Right atrium auricular region (tissue), 2 donors: ENCODE results near the gene UNC119B. TPM values are rescaled to one million over a fixed set of nuclear protein-coding genes. Genes with fewer than 3 reads are reported as not detected.

ENCODE experiments used
- DNase-seq: peaks from one replicate; pipeline ENCODE4 v3.0.0-alpha.2; 2019; ENCODE audit warnings: low spot score
- H3K27ac ChIP-seq, 2 donors: fragments of 200-600 bp; sonication (generic); 1 replicate in 1 of 2; 2 replicates in 1 of 2; pipeline ENCODE4 v1.5.1; 2016 to 2019
- H3K27me3 ChIP-seq, 2 donors: fragments of 200-600 bp; sonication (generic); one replicate each; pipeline versions ENCODE4 v1.5.1 to v1.6.0; 2017 to 2019
- H3K36me3 ChIP-seq: fragments of 200-600 bp; sonication (generic); one replicate; pipeline ENCODE4 v1.5.1; 2016
- H3K4me1 ChIP-seq, 2 donors: fragments of 200-600 bp; sonication (generic); one replicate each; pipeline versions ENCODE4 v1.5.1 to v1.6.0; 2017 to 2019
- H3K4me3 ChIP-seq, 2 donors: fragments of 200-600 bp; sonication (generic); 1 replicate in 1 of 2; 2 replicates in 1 of 2; pipeline ENCODE4 v1.5.1; 2017 to 2019; ENCODE audit warnings: mild to moderate bottlenecking in 1 of 2, moderate library complexity in 1 of 2
- H3K9me3 ChIP-seq, 2 donors: fragments of 200-600 bp; sonication (generic); one replicate each; pipeline ENCODE4 v1.5.1; 2019
- total RNA-seq, 2 donors: library from RNA; depleted of rRNA; stranded (reverse); fragments of >200 nt; gene quantifications; one replicate each; pipeline ENCODE4 v1.1.0, GENCODE V29; 2016
- TF ChIP-seq, protein P1 (sequence below), 2 donors: fragments of 200-600 bp; sonication (generic); IDR thresholded peaks; one replicate each; pipeline ENCODE4 v1.5.1; 2019; ENCODE audit warnings: antibody characterized with exemption in 2 of 2

UNC119B gene
- total RNA-seq, 2 donors from 2014 or later: 8.9 to 13.1 TPM

- Histone ChIP-seq H3K27ac (no peak overlapping the region), H3K4me1 (peaks cover 0 to 51% of the 10 kb centered on the region in 2 donors)
- DNase-seq: no peak
These were observed 4.6 kb upstream of the UNC119B start for GRCh38 chr12:120705618-120706017.

DNA sequence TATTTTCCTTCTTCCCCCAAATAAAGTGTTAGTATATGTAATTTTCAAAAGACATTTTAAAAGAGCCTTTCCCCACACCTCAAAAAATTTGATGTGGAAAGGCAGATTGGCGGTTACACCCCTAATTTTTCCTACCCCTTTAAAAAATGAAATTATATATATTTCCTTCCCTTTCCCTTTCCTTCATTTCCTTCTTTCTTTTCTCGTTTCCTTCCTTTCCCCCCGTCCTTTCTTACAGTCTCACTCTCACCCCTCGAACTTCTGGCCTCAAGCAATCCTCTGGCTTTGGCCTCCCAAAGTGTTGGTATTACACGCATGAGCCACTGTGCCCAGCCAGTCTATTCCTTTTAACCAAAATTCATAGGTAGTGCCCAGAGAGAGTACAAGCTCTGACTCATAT lies 4.2 kb upstream of the UNC119B start:
- TF ChIP-seq, protein P1, sequence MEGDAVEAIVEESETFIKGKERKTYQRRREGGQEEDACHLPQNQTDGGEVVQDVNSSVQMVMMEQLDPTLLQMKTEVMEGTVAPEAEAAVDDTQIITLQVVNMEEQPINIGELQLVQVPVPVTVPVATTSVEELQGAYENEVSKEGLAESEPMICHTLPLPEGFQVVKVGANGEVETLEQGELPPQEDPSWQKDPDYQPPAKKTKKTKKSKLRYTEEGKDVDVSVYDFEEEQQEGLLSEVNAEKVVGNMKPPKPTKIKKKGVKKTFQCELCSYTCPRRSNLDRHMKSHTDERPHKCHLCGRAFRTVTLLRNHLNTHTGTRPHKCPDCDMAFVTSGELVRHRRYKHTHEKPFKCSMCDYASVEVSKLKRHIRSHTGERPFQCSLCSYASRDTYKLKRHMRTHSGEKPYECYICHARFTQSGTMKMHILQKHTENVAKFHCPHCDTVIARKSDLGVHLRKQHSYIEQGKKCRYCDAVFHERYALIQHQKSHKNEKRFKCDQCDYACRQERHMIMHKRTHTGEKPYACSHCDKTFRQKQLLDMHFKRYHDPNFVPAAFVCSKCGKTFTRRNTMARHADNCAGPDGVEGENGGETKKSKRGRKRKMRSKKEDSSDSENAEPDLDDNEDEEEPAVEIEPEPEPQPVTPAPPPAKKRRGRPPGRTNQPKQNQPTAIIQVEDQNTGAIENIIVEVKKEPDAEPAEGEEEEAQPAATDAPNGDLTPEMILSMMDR (IDR thresholded peaks at IDR 0.05): no peak
- no peak for DNase-seq

More at GRCh38 chr12:120705618-120706017, 4.6 kb upstream of the UNC119B start:
- H3K36me3 ChIP-seq: peaks cover 18% of the 10 kb centered on the region
- TF ChIP-seq, protein P1 (IDR thresholded peaks at IDR 0.05): no peak
- H3K4me3 ChIP-seq: no peak overlapping the region
- no peaks in the 10 kb centered on the region for H3K27me3 ChIP-seq
- no peaks in the 10 kb centered on the region for H3K9me3 ChIP-seq

DNA sequence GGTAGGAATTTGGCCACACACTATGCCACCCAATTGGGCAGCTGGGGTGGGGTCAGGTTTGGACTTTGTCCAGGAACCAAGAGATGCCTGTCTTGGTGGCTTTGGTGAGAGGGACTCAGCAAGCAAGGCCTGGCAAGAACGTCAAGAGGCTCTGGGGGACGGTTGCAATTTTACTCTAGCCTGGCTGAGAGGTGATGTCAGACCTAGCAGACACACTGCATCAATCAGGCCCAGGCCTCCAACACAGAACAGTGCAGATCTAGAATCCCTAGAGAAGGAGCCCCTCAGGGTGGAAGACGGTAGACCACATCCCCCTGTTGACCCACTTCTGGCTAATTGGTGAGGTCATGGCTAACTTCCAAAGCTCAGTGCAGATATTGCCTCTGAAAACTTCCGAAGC lies 1.6 kb upstream of the UNC119B start:
- no peaks in the 10 kb centered on the region for H3K27me3 ChIP-seq
- H3K9me3 ChIP-seq: no peaks in the 10 kb centered on the region
- TF ChIP-seq, protein P1 (IDR thresholded peaks at IDR 0.05): no peak
- peaks cover 0 to 45% of the 10 kb centered on the region in 2 donors for H3K4me1 ChIP-seq
- H3K36me3 ChIP-seq: peaks cover 7% of the 10 kb centered on the region
- DNase-seq: no peak
- no peak overlapping the region for H3K27ac ChIP-seq
- H3K4me3 ChIP-seq: no peak overlapping the region

More for the DNA sequence above, 4.2 kb upstream of the UNC119B start:
- H3K36me3 ChIP-seq: peaks cover 14% of the 10 kb centered on the region
- no peaks in the 10 kb centered on the region for H3K9me3 ChIP-seq
- H3K4me1 ChIP-seq: peaks cover 0 to 50% of the 10 kb centered on the region in 2 donors
- no peaks in the 10 kb centered on the region for H3K27me3 ChIP-seq
- no peak overlapping the region for H3K4me3 ChIP-seq
- no peak overlapping the region for H3K27ac ChIP-seq

- H3K4me1 ChIP-seq: peaks cover 0 to 38% of the 10 kb centered on the region in 2 donors
- H3K27me3 ChIP-seq: no peaks in the 10 kb centered on the region
- no peaks in the 10 kb centered on the region for H3K9me3 ChIP-seq
- no peak for DNase-seq
- peak overlapping the region; percentile 88 to 95 for H3K27ac ChIP-seq
- TF ChIP-seq, protein P1 (IDR thresholded peaks at IDR 0.05): no peak
- peak overlapping the region; percentile 69 to 85 for H3K4me3 ChIP-seq
- peaks cover 22% of the 10 kb centered on the region for H3K36me3 ChIP-seq
These were observed 593 bp downstream of the UNC119B start for GRCh38 chr12:120710805-120711296.

GRCh38 chr12:120711411-120711810 lies 1.2 kb downstream of the UNC119B start:
- peaks cover 28% of the 10 kb centered on the region for H3K36me3 ChIP-seq
- peak overlapping the region; percentile 88 to 95 for H3K27ac ChIP-seq
- H3K4me1 ChIP-seq: peaks cover 0 to 38% of the 10 kb centered on the region in 2 donors
- TF ChIP-seq, protein P1 (IDR thresholded peaks at IDR 0.05): no peak
- no peak for DNase-seq
- H3K9me3 ChIP-seq: no peaks in the 10 kb centered on the region
- H3K4me3 ChIP-seq: peak overlapping the region; percentile 69 to 85
- H3K27me3 ChIP-seq: no peaks in the 10 kb centered on the region

- Histone ChIP-seq H3K27ac (no peak overlapping the region), H3K36me3 (peaks cover 40% of the 10 kb centered on the region), H3K9me3 (no peaks in the 10 kb centered on the region), H3K4me3 (no peak overlapping the region), H3K27me3 (no peaks in the 10 kb centered on the region), H3K4me1 (peaks cover 0 to 38% of the 10 kb centered on the region in 2 donors)
- DNase-seq: no peak
- TF ChIP-seq, protein P1 (IDR thresholded peaks at IDR 0.05): no peak
These were observed 2.4 kb downstream of the UNC119B start for GRCh38 chr12:120712610-120713009.
